ENCODE data around the gene LDLRAD4.

LDLRAD4 gene

GRCh38 chr18:13501891-13502290 is 283.3 kb downstream of the LDLRAD4 start:
- TF ChIP-seq Cebpa-rat (IDR thresholded peaks at IDR 0.05), result no peak
- Histone ChIP-seq H3K27me3 (no peaks in the 10 kb centered on the region), H3K9me3 (replicated peaks in 1 of 11) (peaks cover 27 to 39% (median 33%) of the 10 kb centered on the region in 11 experiments), H3K4me3 (no peak overlapping the region), H3K4me2 (no peak overlapping the region), H3K4me1 (peaks cover 0 to 54% (median 39%) of the 10 kb centered on the region in 10 experiments; a peak in 17 of 20 replicates), H4K20me1 (peaks cover 0 to 4% (median 0%) of the 10 kb centered on the region in 11 experiments; a peak in 2 of 22 replicates), H3K27ac (peak overlapping the region in 3 of 11 experiments; percentile 34 to 75 (median 54); a peak in 4 of 22 replicates), H3K36me3 (peaks cover 22 to 81% (median 57%) of the 10 kb centered on the region in 11 experiments), H3K9ac (no peak overlapping the region)

DNA sequence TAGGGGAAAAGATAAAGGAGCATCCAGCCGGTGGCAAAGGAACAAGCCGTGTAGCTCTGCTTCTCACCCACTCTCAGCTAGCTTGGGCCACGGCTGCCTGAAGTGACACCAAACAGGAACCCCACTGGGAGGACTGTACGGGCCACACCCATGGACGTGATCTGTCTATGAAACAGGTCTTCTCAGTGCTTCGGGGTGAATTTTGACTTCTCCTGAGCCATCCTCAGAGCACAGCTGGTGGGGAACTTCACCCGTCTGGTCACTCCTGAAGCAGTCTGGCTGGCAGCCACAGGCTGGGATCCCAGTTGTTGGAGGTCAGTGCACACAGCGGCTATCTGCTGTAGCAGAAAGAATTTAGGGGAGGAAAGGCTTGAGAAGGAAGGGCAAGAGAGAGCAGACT is 284.0 kb downstream of the LDLRAD4 start:
- Histone ChIP-seq H3K4me3 (no peak overlapping the region), H4K20me1 (peaks cover 0 to 4% (median 0%) of the 10 kb centered on the region in 11 experiments; a peak in 2 of 22 replicates), H3K27ac (peak overlapping the region in 3 of 11 experiments; percentile 17 to 40 (median 32); a peak in 3 of 22 replicates)

GRCh38 chr18:13503836-13504235 is 285.3 kb downstream of the LDLRAD4 start:
- peaks cover 15 to 39% (median 33%) of the 10 kb centered on the region in 11 experiments for H3K9me3 ChIP-seq (replicated peaks in 1 of 11)
- H4K20me1 ChIP-seq, result peaks cover 0 to 4% (median 0%) of the 10 kb centered on the region in 11 experiments; a peak in 2 of 22 replicates
- H3K4me1 ChIP-seq, result peaks cover 0 to 54% (median 39%) of the 10 kb centered on the region in 10 experiments; a peak in 17 of 20 replicates
- H3K4me3 ChIP-seq, result no peak overlapping the region
- H3K27ac ChIP-seq, result no peak overlapping the region
- H3K4me2 ChIP-seq, result no peak overlapping the region
- peaks cover 2 to 81% (median 56%) of the 10 kb centered on the region in 11 experiments; a peak in 21 of 22 replicates for H3K36me3 ChIP-seq
- no peak for TF ChIP-seq Cebpa-rat (IDR thresholded peaks at IDR 0.05)
- H3K27me3 ChIP-seq, result no peaks in the 10 kb centered on the region
- H3K9ac ChIP-seq, result no peak overlapping the region

More for the DNA sequence above, 284.0 kb downstream of the LDLRAD4 start:
- H3K9ac ChIP-seq, result no peak overlapping the region
- H3K36me3 ChIP-seq, result peaks cover 15 to 81% (median 56%) of the 10 kb centered on the region in 11 experiments
- no peaks in the 10 kb centered on the region for H3K27me3 ChIP-seq
- H3K9me3 ChIP-seq (replicated peaks in 1 of 11), result peaks cover 20 to 39% (median 33%) of the 10 kb centered on the region in 11 experiments
- peaks cover 0 to 54% (median 39%) of the 10 kb centered on the region in 10 experiments; a peak in 17 of 20 replicates for H3K4me1 ChIP-seq
- TF ChIP-seq Cebpa-rat (IDR thresholded peaks at IDR 0.05), result no peak
- H3K4me2 ChIP-seq, result no peak overlapping the region

- H3K27ac ChIP-seq, result no peak overlapping the region
- H4K20me1 ChIP-seq, result peaks cover 0 to 4% (median 0%) of the 10 kb centered on the region in 11 experiments; a peak in 2 of 22 replicates
- peaks cover 8 to 35% (median 29%) of the 10 kb centered on the region in 11 experiments; a peak in 21 of 22 replicates for H3K9me3 ChIP-seq (replicated peaks in 1 of 11)
- H3K4me1 ChIP-seq, result peaks cover under 1 to 54% (median 36%) of the 10 kb centered on the region in 10 experiments; a peak in 18 of 20 replicates
- H3K4me3 ChIP-seq, result no peak overlapping the region
- TF ChIP-seq Cebpa-rat (IDR thresholded peaks at IDR 0.05), result no peak
- H3K9ac ChIP-seq, result no peak overlapping the region
- no peaks in the 10 kb centered on the region for H3K27me3 ChIP-seq
- H3K36me3 ChIP-seq, result peaks cover 0 to 77% (median 50%) of the 10 kb centered on the region in 11 experiments; a peak in 19 of 22 replicates
- peak overlapping the region in 8 of 11 experiments; percentile 15 to 51 (median 30); a peak in 12 of 22 replicates for H3K4me2 ChIP-seq
These were observed 287.3 kb downstream of the LDLRAD4 start for GRCh38 chr18:13505780-13506345.

GRCh38 chr18:13510594-13510993 is 292.0 kb downstream of the LDLRAD4 start:
- Histone ChIP-seq H3K4me1 (peaks cover 23 to 70% (median 55%) of the 10 kb centered on the region in 10 experiments), H3K9me3 (replicated peaks in 1 of 11) (peaks cover 8 to 32% (median 28%) of the 10 kb centered on the region in 11 experiments; a peak in 21 of 22 replicates), H3K27me3 (no peaks in the 10 kb centered on the region), H3K4me3 (no peak overlapping the region), H3K4me2 (peak overlapping the region in 8 of 11 experiments; percentile 57 to 84 (median 67); a peak in 15 of 22 replicates), H3K9ac (no peak overlapping the region), H4K20me1 (peaks cover 0 to 10% (median 0%) of the 10 kb centered on the region in 11 experiments; a peak in 4 of 22 replicates), H3K27ac (peak overlapping the region in 1 of 11 experiments; percentile 50; a peak in 1 of 22 replicates), H3K36me3 (peaks cover 0 to 61% (median 37%) of the 10 kb centered on the region in 11 experiments; a peak in 18 of 22 replicates)
- no peak for TF ChIP-seq Cebpa-rat (IDR thresholded peaks at IDR 0.05)

DNA sequence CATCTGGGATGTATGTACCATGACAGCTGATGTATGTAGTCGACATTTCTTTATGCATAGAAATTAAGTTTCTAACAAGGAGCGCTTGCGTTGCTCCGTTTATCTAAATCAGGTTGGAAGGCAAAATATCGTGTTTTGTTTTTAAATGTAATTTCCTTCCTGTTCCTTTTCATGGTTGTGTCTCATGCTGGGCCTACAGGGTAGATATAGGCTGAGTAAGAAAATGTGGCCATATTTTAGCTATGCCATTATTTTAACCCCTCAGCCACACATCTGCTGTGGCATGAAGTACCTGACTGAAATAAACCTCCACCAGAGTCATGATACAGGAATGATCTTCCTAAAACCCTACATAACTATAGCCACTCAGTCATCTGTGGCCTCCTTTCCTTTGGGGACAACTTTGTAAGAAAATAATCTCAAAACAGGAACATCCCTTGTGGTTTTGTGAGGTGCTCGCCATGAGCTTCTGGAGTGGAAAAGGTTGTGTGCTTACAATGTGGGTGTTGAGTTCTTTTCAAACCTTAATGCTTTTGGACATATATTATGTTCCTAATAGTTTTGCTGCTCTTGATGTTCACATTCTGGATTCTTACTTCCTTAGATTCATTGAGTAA is 293.5 kb downstream of the LDLRAD4 start:
- Histone ChIP-seq H3K4me3 (no peak overlapping the region), H4K20me1 (peaks cover 0 to 10% (median 0%) of the 10 kb centered on the region in 11 experiments; a peak in 4 of 22 replicates), H3K9me3 (replicated peaks in 1 of 11) (peaks cover 8 to 36% (median 31%) of the 10 kb centered on the region in 11 experiments; a peak in 21 of 22 replicates), H3K9ac (peak overlapping the region in 1 of 11 experiments; percentile 24; a peak in 1 of 22 replicates), H3K27me3 (no peaks in the 10 kb centered on the region), H3K27ac (peak overlapping the region in 8 of 11 experiments; percentile 11 to 53 (median 32); a peak in 12 of 22 replicates), H3K36me3 (peaks cover 5 to 69% (median 51%) of the 10 kb centered on the region in 11 experiments; a peak in 20 of 22 replicates), H3K4me1 (peaks cover 23 to 74% (median 62%) of the 10 kb centered on the region in 10 experiments), H3K4me2 (peak overlapping the region; percentile 53 to 84 (median 63))
- TF ChIP-seq Cebpa-rat (IDR thresholded peaks at IDR 0.05), result no peak

DNA sequence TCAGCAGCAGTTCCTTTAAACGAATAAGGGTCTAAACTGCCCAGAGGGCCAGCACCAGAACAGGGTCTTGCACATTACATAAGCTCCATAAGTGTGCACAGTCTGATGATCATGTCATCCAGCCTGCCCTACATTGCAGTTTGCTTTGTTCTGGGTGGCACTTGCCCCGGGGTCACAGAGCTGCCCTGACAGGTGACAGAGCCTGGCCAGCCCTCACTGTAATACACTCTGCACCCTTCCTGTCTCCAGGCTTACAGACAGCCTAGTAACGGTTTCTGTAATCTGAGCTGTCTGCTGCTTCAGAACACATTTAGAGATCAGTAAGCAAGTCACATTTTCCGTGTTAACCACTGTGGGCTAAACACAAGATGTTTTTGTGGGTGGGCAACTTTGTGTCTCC is 294.5 kb downstream of the LDLRAD4 start:
- no peak for TF ChIP-seq Cebpa-rat (IDR thresholded peaks at IDR 0.05)
- Histone ChIP-seq H3K9ac (0 out of 22 replicates have a peak overlapping the region, but pooled peaks of 2 of the 11 experiments have one; percentile 2 to 4), H4K20me1 (peaks cover 0 to 10% (median 0%) of the 10 kb centered on the region in 11 experiments; a peak in 4 of 22 replicates), H3K9me3 (replicated peaks in 1 of 11) (peaks cover 9 to 36% (median 30%) of the 10 kb centered on the region in 11 experiments; a peak in 21 of 22 replicates), H3K4me2 (peak overlapping the region in 8 of 11 experiments; percentile 57 to 84 (median 67); a peak in 15 of 22 replicates), H3K27me3 (no peaks in the 10 kb centered on the region), H3K27ac (peak overlapping the region in 2 of 11 experiments; percentile 11 to 17; a peak in 1 of 22 replicates), H3K36me3 (peaks cover 9 to 69% (median 47%) of the 10 kb centered on the region in 11 experiments; a peak in 21 of 22 replicates), H3K4me3 (no peak overlapping the region), H3K4me1 (peaks cover 23 to 80% (median 67%) of the 10 kb centered on the region in 10 experiments)

- peak overlapping the region in 7 of 11 experiments; percentile 57 to 84 (median 68); a peak in 9 of 22 replicates for H3K4me2 ChIP-seq
- H3K27ac ChIP-seq, result peak overlapping the region in 1 of 11 experiments; percentile 11; a peak in 1 of 22 replicates
- H3K36me3 ChIP-seq, result peaks cover 9 to 69% (median 46%) of the 10 kb centered on the region in 11 experiments; a peak in 21 of 22 replicates
- peaks cover 23 to 80% (median 67%) of the 10 kb centered on the region in 10 experiments for H3K4me1 ChIP-seq
- 0 out of 22 replicates have a peak overlapping the region, but pooled peaks of 1 of the 11 experiments have one; percentile 2 for H3K9ac ChIP-seq
- H3K9me3 ChIP-seq (replicated peaks in 1 of 11), result peaks cover 9 to 36% (median 27%) of the 10 kb centered on the region in 11 experiments; a peak in 21 of 22 replicates
- TF ChIP-seq Cebpa-rat (IDR thresholded peaks at IDR 0.05), result no peak
- no peak overlapping the region for H3K4me3 ChIP-seq
- no peaks in the 10 kb centered on the region for H3K27me3 ChIP-seq
- H4K20me1 ChIP-seq, result peaks cover 0 to 10% (median 0%) of the 10 kb centered on the region in 11 experiments; a peak in 4 of 22 replicates
These were observed 294.9 kb downstream of the LDLRAD4 start for GRCh38 chr18:13513481-13513880.

All from BLaER1 treated with 17β-estradiol and CSF1 and Interleukin-3, amounts not matched to agents 10 nM and 100 nM (cell line).